ENCODE results near the gene CPEB1.
"Not testable (repeated sequence)": the region's sequence is repeated elsewhere in the genome, so short reads cannot be mapped to it uniquely, and the experiment has no call there.

Gene CPEB1

DNA sequence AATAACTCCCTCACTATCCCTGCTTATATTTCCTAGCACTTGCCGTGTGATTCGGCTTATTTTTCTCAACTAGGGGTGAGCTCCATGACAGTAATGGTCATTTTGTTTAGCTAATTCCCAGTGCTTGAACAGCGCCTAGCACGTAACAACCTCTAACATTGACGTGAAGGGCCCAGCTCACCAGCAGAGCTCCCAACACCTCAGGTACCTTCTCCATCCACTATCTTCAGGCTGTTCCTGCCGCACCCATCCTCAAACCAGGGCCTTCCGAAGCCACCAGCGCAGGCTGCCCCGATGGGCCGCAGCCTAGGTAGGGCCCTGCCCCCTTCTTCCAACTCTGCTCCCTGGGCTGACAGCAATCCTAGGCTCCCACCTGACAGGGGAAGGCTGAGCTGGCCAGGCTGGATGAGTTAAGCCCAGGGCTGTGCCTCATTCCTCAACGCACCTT lies 106.2 kb downstream of the CPEB1 start:
- no peak for DNase-seq

DNA sequence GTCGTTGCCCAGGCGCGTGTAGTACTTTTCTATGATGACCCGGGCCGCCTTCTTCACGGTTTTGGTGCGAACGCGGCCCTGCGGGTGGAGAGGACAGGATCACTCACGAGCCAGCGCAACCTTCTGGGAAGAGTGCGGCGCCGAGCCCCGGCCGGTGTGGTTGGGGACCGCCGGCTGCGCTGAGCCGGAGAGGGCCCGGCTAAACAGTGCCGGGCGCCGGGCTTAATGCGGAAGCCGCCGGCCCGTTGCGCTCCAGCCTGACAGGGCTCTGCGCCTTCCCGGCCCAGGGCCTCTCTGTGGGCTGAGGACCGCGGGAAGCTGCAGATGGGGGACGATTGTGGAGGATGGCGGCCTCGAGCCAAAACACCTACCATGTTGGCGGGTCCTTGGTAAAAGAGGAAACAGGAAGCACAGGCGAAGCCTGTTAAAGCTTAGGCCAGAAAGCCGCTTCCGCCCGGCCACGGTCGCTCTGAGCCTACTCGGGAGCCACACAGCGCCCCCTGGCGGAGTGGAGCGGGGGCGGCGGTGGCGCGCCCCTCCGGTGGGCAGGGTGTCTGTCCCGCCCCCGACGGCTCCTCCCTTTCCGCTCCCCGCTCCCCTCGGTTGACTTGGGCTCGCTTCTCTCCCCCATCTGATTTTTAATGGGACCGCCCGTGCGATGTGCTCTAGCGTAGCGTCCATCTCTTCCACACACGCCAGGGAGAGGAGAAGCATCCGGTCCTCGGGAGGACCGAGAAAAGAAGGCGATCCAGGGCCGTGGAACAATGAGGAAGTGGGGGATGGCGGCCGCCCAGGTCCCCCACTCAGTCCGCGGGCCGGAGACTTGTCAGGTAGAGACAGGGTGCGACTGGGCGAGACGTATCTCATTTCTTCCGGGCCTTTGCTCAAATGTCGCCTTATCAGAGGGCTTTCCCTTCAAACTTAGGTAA lies 106.8 kb downstream of the CPEB1 start, which contains the start of gene RPS17:
TSS of gene RPS17 (minus strand) at position 403 of the 929 bp plus-strand sequence. CDS start at position 374, 29 bp downstream.
- peak; percentile 97 for DNase-seq

DNA sequence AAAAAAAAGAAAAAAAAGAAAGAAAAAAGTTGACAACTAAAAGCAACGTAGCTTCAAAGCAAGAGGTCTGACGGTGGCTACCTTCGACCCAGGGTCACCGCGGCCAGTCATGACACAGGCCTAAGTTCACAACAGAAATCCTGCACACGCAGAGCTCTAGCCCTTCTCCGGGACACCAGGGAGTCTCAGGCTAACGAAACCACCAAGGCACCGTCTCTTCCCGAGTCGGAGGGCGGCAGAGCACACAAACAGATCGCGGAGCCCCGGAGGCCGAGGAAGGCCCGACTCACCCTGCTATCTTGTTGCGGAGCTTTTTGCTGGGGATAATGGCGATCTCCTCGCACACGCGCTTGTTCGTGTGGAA lies 107.5 kb downstream of the CPEB1 start:
- DNase-seq: peak; percentile 10

DNA sequence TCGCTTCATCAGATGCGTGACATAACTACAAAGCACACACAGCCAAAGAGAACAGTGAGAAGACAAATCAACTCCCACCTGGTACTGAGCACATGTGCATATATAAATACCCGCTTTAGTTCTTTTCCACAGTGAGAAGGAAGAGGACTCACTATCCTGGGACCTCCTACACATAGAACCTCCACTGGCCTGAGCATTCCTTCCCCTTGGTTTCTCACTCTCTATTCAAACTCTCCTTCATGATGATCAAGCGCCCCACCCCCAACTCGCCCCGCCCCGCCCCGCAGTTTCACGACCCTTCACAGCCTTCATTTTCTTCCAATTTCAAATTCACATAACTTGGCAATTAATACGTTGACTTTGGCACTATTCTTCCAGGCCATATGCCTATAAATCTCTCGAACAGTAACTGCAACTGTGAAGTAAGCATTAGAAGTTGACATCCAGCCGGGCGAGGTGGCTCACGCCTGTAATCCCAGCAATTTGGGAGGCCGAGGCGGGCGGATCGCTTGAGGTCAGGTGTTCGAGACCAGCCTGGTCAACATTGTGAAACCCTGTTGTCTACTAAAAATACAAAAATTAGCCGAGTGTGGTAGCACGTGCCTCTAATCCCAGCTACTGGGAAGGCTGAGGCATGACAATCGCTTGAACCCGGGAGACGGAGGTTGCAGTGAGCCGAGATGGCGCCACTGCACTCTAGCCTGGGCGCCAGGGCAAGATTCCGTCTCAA lies 108.0 kb downstream of the CPEB1 start:
- DNase-seq: no peak

DNA sequence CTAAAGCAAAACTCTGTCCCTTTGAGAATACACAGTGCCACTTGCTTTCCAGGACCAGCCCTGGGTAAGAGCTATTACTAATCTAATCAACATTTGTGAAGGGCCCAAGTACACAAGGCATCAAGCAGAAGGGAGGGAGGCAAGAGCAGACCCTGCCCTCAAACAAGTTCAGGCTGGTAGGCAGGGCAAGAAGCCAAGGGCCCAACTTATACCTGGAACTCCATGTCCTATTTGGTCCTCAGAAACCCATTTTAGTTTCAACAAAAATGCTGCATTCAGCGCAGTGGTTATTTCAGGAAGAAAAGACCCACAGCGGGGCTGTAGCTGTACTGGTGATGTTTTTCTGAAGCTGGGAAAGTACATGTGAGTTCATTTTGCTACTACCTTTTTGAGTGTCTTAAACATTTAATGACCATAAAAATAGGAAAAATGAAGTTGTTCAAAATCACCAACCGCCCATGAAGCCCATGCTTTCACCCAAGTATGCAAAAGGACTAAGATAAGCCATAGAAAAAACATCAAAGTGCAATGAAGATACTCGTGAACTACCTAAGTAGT lies 109.7 kb downstream of the CPEB1 start:
- no peak for DNase-seq

DNA sequence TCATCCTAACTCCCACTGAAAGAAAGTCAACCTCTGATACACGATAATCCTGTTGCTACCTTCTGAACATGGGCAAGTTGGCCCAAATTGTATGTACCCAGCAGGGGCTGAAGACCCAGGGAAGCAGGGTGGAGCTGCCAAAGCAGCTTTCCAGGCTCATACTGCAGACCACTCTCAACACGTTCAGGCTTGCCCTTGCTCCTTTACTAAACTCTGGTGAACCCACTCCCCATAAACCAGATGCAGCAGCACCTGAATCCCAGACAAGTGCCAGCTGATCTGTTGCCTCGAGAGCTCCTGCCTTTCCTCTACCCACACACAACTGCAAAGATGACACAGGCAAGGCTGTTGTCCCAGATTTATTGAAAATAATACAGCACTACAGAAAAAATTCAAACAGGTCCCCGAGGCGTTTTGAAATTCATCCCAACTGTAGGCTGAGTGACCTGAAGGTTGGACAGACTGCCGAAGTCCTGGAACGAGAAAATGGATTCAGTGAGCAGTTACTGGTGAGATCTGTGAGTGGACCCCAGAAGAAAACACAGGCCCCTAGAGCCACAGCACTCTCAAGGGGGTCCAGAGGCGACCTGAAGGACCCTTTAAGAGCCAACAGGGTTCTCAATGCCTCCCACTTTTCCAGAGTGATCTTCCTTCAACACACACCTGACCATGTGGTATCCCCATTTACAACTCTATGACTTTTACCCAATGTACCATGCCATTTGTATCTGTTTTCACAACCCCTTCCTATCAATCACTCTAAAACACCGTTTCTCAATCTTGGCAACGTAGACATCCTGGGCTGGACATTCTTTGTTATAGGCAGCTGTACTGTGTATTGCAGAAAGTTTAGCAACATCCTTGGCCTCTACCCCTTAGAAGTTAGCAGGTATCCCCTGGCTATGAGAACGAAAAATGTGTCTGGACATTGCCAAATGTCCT lies 110.5 kb downstream of the CPEB1 start:
- no peak for DNase-seq

DNA sequence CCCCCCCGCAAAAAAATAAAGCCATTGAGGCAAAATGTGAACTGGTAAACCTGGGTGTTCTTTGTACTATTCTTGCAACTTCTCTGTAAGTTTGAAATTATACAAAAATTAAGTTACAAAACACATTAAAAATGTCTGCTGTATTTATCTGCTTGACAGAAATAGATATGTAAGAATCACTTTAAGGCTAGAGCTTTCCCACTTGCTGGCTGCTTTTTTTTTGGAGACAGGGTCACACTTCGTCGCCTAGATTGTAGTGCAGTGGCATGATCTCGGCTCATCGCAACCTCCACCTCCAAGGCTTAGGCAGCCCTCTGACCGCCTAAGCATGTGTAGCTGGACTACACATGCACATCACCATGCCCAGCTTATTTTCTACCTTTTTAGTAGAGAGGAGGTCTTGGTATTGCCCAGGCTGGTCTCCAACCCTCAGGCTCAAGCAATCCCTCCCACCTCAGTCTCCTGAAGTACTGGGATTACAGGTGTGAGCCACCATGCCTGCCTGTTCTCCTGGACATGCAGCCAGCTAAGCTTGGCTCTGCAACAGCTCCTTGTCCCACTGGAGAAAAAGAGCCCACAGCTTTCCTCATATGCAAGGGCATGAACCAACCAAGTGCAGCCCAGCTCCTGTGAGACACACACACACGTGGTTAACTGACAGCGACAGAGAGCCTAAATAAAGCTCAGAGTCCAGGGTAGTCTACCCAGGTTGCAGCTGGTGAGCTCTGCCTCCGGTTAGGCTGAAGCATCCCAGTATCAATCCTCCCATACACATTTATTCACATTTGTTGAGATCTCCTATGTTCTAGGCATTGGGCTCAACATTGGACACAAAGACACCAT lies 111.4 kb downstream of the CPEB1 start:
- no peak for DNase-seq

DNA sequence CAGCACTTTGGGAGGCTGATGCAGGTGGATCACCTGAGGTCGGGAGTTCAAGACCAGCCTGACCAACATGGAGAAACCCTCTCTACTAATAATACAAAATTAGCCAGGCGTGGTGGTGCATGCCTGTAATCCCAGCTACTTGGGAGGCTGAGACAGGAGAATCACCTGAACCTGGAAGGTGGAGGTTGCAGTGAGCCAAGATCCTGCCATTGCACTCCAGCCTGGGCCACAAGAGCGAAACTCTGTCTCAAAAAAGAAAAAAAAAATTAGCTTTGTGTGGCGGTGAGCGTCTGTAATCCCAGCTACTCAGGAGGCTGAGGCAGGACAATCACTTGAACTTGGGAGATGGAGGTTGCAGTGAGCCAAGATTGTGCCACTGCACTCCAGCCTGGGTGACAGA lies 112.0 kb downstream of the CPEB1 start:
- DNase-seq: not testable (repeated sequence)

DNA sequence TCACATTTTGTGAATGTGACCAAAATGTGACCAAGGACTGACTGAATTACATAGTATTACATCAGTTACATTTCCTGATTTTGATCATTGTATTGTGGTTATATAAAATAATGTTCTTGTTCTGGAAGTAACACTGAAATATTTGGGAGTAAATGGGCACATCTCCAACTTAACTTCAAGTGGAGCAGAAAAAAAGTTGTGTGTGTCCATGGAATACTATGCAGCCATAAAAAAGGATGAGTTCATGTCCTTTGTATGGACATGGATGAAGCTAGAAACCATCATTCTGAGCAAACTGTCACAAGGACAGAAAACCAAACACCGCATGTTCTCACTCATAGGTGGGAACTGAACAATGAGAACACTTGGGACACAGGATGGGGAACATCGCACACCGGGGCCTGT lies 112.7 kb downstream of the CPEB1 start:
- DNase-seq: not testable (repeated sequence)

DNA sequence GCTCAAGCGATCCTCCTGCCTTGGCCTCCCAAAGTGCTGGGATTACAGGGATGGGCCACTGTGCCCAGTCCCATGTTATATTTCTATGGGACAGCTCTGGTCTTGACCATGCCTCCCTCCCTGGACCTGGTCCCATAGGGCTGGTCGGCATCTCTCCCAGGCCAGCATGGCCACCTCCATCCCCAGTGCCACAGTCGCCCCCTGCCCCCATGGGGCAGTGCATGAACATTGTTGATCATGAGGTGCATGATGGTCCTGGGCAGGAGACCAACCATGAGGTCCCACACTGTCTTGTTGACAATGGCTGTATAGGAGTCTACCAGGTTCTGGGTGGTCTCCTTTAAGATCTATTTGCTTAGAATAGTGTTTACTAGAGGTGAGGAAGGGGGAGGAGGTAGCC lies 113.4 kb downstream of the CPEB1 start:
- no peak for DNase-seq

DNA sequence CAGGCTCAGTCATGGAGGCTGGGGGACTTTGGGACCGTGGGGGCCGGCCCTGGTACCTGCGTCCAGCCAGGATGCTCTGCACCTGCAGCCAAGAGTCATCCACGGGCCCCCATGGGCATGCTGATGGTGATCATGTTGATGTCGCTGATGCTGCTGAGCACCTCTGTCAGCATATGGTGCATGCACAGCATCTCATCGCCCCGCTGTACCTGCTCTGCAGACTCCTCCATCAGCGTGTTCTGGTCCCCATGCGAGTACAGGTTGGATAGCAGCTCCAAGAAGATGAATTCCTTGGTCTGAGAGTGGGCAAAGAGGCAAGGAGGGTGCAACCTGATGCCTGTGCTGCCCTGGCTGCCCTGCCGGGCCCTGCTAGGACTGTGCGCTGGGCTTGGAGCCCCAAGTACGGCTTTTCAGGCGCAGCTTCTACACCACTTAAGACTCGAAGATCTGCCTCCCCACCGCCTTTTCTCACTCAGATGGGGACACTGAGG lies 114.1 kb downstream of the CPEB1 start:
- no peak for DNase-seq

DNA sequence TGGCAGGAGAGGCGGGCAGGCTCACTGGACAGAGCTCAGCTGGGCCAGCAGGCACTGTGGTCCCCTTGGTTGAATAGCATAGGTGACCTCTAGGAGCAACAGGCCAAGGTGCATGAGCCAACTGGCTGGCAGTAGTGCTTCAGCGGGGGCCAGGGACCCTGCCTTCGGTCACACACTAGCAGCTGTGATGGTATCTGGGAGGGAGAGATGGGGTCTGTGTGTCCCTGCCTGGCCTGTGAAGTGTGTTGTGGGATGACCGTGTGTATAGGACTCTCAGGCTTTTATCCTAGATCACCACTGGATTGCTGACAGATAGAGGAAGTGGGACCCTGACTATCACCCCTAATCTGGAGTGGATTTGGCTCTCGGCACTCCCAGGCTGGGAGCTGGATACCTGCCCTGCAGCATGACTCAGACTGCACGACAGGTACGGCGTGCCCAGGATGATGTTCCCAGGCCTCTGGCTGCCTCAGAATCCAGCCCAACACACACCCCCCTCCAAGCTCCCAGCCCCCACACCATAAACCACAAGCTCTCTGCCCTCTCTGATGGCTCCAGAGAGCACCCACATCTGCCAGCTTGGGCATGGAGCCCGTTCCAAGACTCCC lies 114.7 kb downstream of the CPEB1 start:
- no peak for DNase-seq

DNA sequence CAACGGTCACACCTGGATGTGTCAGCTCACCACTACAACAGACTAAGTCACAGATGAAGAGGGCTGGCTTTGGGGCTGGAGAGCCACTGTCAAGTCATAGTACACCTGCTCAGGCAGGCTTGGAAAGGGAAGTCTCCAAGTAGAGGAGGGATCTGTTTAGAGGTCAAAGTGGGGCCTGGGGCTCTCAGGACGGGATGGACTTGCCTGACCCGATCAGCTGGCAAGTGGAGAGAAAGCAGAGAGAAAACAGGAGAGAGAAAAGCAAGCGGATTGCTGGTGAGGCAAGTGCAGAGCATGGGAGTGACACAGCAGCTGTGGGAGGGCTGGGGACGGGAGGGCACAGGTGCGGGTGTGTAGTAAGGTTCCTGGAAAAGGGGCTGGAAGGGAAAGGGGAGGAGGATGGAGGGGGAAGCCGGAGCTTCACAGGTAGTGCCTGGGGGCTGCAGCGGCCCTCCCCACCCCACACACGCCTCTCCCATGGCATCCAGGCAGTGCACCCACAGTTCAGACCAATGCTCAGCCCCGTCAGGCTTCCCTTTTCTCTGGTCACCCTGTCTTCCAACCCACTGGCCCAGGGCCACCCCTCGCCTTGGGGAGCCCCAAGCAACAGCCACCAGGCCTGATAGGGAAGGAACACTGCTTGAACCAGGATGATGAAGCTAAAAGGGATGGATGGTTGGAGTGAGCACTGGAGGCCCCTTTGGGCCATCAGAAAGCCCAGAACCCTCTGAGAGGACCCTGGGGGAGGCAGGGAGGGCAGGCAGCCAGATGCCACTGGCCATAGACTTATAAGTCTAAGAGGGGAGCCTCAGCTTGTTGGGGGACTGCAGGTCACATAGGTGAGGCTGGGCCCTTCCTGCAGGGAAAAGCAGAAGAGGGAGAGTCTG lies 115.4 kb downstream of the CPEB1 start:
- DNase-seq: no peak

DNA sequence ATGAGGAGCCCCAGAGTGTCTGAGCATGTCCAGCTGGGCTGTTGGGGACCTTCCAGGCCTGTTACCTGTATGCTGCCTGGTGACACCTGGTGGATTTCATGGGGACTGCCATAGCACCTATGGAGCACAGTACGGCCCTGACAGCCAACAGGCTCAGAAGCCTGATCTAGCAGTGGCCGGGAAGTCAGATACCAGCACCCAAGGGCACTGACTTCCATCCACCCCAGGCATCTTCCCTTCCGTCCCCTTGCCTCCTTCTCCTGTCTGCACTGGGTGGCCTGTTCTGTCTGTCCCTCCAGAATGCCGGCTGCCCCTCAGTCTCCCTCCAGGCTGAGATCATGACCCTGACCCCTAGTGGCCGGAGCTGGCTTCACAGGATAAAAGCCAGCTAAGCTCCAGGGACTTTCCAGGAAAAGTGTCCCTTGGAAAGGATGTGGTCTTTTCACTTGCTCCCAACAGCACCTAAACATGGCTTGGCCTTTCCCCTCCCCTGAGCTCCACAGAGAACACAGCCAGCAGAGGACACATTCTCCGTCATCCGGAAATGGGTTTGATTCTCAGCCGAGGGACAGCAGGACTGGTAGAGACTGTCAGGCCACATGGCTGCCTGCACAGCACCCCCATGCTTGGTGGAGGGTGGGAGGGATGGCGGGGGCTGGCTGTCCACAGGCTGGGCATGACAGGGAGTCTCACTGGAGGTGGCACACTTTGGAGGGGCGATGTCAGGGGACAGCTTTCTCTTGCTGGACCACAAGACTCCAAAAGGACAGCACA lies 116.4 kb downstream of the CPEB1 start:
- peak; percentile 70 for DNase-seq

DNA sequence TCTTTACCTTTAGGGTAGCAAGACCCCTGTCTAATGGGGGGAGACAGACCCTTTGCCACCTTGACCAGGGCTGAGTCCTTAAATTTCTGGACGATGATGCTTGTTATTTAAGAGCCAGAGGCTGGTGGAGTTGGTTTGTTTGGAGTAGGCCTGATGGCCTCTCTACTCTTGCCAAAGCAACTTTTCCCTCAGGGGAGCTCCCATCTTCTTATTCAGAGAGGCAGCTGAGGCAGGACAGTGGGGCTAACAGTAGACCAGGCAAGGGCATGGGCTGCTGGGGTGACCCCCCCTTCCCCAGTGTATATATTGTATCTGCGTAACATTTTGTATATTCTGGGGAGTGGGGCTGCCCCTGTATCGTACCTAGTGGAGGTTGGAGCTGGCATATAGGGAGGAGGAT lies 117.2 kb downstream of the CPEB1 start:
- no peak for DNase-seq

DNA sequence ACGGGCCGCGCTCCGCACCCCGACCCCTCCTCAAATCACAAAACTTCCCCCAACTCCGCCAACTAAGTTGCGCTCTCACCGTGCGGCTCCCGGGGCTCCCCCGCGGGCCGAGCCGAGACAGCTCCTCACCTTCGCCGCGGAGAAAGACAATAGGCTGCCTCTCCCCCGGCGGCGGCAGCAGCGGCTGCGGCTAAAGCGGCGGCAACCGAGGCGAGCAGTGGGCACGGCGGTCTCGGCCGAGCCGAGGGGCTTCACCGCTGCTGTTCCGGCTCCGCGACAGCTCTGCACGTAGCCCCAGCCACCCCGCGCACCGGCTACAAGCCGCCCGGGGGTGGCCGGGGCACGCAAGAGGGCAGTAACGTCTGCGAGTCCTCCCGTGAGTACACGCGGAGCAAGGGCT lies 133.6 kb downstream of the CPEB1 start:
- DNase-seq: not testable (repeated sequence)

DNA sequence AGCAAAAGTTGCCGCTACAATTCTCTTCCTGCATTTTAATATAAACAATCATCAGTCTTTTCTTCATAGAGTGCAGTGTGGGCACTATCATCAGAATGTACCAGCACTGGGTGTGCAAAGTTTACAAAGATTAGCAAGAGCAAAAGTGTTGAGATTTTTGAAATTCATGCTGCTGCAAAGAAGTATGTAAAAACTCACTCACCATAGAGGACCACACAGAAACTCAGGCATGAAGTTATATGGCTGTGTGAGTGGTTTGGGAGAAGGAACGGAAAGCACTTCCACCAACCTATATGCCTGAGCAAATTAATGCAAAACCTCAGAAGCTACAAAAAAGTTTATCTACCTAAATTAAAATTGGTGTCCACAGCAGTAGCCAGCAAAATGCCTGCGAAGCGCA lies 139.5 kb downstream of the CPEB1 start:
- DNase-seq: not testable (repeated sequence)

DNA sequence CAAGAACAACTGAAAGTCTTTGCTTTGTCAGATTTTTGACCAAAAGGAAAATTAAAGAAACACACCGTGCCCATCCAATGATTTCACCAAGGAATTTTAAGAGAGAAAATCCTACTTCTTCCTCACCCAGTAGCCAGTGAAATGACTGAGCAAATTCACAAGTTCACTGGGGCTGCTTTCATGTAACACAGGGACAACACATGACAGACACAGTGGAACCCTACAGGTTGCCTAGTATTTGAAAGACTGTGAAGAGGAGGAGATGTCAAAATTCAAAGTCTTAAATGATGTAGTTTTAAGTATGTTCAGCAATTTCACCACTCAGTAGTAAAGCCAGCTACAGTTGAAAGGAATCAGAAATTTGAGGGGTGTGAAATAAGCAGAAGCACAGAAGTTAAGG lies 140.1 kb downstream of the CPEB1 start:
- not testable (repeated sequence) for DNase-seq

DNA sequence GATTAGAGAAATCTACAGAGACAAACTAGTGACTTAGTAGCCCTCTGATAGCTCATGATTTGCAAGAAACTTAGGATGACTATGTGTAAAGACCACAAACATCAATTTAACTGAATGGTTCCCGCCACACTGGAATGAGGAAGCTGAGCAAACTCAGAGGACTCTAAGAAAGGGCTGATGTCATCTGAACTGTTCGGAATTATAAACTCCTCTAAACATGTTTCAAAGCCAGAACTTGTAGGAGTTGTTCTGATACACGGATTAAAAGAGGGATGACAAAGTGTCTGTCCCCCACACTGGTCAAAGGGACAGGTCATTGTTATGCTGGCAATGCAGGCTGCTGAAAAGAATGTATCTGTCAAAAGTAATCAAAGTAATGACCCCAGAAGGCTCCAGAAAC lies 141.3 kb downstream of the CPEB1 start:
- not testable (repeated sequence) for DNase-seq
